ENCODE measurements around the gene OR2T1. TPM values are rescaled to one million over a fixed set of nuclear protein-coding genes. Genes with fewer than 3 reads are reported as not detected.

OR2T1 gene
- total RNA-seq, 1 donor from 2014 or later, result not detected

GRCh38 chr1:248406721-248407692, 4.2 kb downstream of the OR2T1 start:
- no peaks in the 10 kb centered on the region for H3K27me3 ChIP-seq (ENCODE audit: insufficient read depth, low read length)
- no peak overlapping the region for H3K9ac ChIP-seq (ENCODE audit: low read length)
- no peaks in the 10 kb centered on the region for H3K4me1 ChIP-seq (ENCODE audit: insufficient read depth, low read length)
- H3K27me3 Mint-ChIP-seq (ENCODE audit: low read depth, unreplicated experiment), result no peaks in the 10 kb centered on the region
- no peak overlapping the region for H3K27ac Mint-ChIP-seq (ENCODE audit: unreplicated experiment)
- DNase-seq (ENCODE audit: low read depth) (no peak), FAIRE-seq (no peak)
- no peaks in the 10 kb centered on the region for H3K79me2 ChIP-seq (ENCODE audit: insufficient read depth, low read length)
- TF ChIP-seq EZH2 (IDR thresholded peaks at IDR 0.05; ENCODE audit: insufficient read depth, low read length) (no peak), CTCF (IDR thresholded peaks at IDR 0.05; ENCODE audit: insufficient read depth, low read depth, low read length) (no peak)
- peaks cover 7% of the 10 kb centered on the region for H3K9me3 ChIP-seq (ENCODE audit: insufficient read depth, low read depth, low read length)
- no peak overlapping the region for H3K4me3 ChIP-seq (ENCODE audit: insufficient read depth, low read depth, low read length)
- H2AFZ ChIP-seq (ENCODE audit: low read depth, low read length), result no peak overlapping the region
- H3K36me3 Mint-ChIP-seq (ENCODE audit: low read depth, unreplicated experiment), result no peaks in the 10 kb centered on the region
- H3K4me1 Mint-ChIP-seq (ENCODE audit: low read depth, unreplicated experiment), result no peaks in the 10 kb centered on the region
- no peaks in the 10 kb centered on the region for H3K36me3 ChIP-seq (ENCODE audit: insufficient read depth, low read length)
- no peak overlapping the region for H3K4me2 ChIP-seq (ENCODE audit: low read length)
- no peaks in the 10 kb centered on the region for H4K20me1 ChIP-seq (ENCODE audit: insufficient read depth, low read length)
- no peak overlapping the region for H3K4me3 Mint-ChIP-seq (ENCODE audit: unreplicated experiment)
- no peak overlapping the region for H3K27ac ChIP-seq (ENCODE audit: low read depth, low read length)
- H3K9me3 Mint-ChIP-seq (ENCODE audit: unreplicated experiment), result peaks cover 12% of the 10 kb centered on the region

- peaks cover 3% of the 10 kb centered on the region for H3K9me3 Mint-ChIP-seq (ENCODE audit: unreplicated experiment)
- no peaks in the 10 kb centered on the region for H3K4me1 Mint-ChIP-seq (ENCODE audit: low read depth, unreplicated experiment)
- FAIRE-seq (no peak), DNase-seq (ENCODE audit: low read depth) (no peak)
- no peaks in the 10 kb centered on the region for H3K36me3 Mint-ChIP-seq (ENCODE audit: low read depth, unreplicated experiment)
- TF ChIP-seq EZH2 (IDR thresholded peaks at IDR 0.05; ENCODE audit: insufficient read depth, low read length), result no peak
- no peak for TF ChIP-seq CTCF (IDR thresholded peaks at IDR 0.05; ENCODE audit: insufficient read depth, low read depth, low read length)
- H2AFZ ChIP-seq (ENCODE audit: low read depth, low read length), result no peak overlapping the region
- no peaks in the 10 kb centered on the region for H4K20me1 ChIP-seq (ENCODE audit: insufficient read depth, low read length)
- H3K27ac ChIP-seq (ENCODE audit: low read depth, low read length), result no peak overlapping the region
- no peak overlapping the region for H3K27ac Mint-ChIP-seq (ENCODE audit: unreplicated experiment)
- no peak overlapping the region for H3K9ac ChIP-seq (ENCODE audit: low read length)
- H3K27me3 ChIP-seq (ENCODE audit: insufficient read depth, low read length), result no peaks in the 10 kb centered on the region
- no peaks in the 10 kb centered on the region for H3K79me2 ChIP-seq (ENCODE audit: insufficient read depth, low read length)
- no peaks in the 10 kb centered on the region for H3K4me1 ChIP-seq (ENCODE audit: insufficient read depth, low read length)
- H3K27me3 Mint-ChIP-seq (ENCODE audit: low read depth, unreplicated experiment), result no peaks in the 10 kb centered on the region
- no peak overlapping the region for H3K4me3 ChIP-seq (ENCODE audit: insufficient read depth, low read depth, low read length)
- H3K36me3 ChIP-seq (ENCODE audit: insufficient read depth, low read length), result no peaks in the 10 kb centered on the region
- peaks cover 6% of the 10 kb centered on the region for H3K9me3 ChIP-seq (ENCODE audit: insufficient read depth, low read depth, low read length)
- H3K4me2 ChIP-seq (ENCODE audit: low read length), result no peak overlapping the region
- no peak overlapping the region for H3K4me3 Mint-ChIP-seq (ENCODE audit: unreplicated experiment)
These were observed 13.4 kb downstream of the OR2T1 start for GRCh38 chr1:248416226-248416625.

GRCh38 chr1:248417854-248418253, 15.0 kb downstream of the OR2T1 start:
- Histone ChIP-seq H3K9ac (ENCODE audit: low read length) (no peak overlapping the region), H2AFZ (ENCODE audit: low read depth, low read length) (no peak overlapping the region), H3K4me2 (ENCODE audit: low read length) (no peak overlapping the region), H3K27ac (ENCODE audit: low read depth, low read length) (no peak overlapping the region), H3K4me3 (ENCODE audit: insufficient read depth, low read depth, low read length) (no peak overlapping the region), H3K79me2 (ENCODE audit: insufficient read depth, low read length) (no peaks in the 10 kb centered on the region), H4K20me1 (ENCODE audit: insufficient read depth, low read length) (no peaks in the 10 kb centered on the region), H3K9me3 (ENCODE audit: insufficient read depth, low read depth, low read length) (peaks cover 7% of the 10 kb centered on the region), H3K36me3 (ENCODE audit: insufficient read depth, low read length) (no peaks in the 10 kb centered on the region), H3K4me1 (ENCODE audit: insufficient read depth, low read length) (no peaks in the 10 kb centered on the region), H3K27me3 (ENCODE audit: insufficient read depth, low read length) (no peaks in the 10 kb centered on the region)
- DNase-seq (ENCODE audit: low read depth), result no peak
- Mint-ChIP-seq H3K36me3 (ENCODE audit: low read depth, unreplicated experiment) (no peaks in the 10 kb centered on the region), H3K4me3 (ENCODE audit: unreplicated experiment) (no peak overlapping the region), H3K27ac (ENCODE audit: unreplicated experiment) (no peak overlapping the region), H3K9me3 (ENCODE audit: unreplicated experiment) (peaks cover 3% of the 10 kb centered on the region), H3K4me1 (ENCODE audit: low read depth, unreplicated experiment) (no peaks in the 10 kb centered on the region), H3K27me3 (ENCODE audit: low read depth, unreplicated experiment) (no peaks in the 10 kb centered on the region)
- TF ChIP-seq EZH2 (IDR thresholded peaks at IDR 0.05; ENCODE audit: insufficient read depth, low read length) (no peak), CTCF (IDR thresholded peaks at IDR 0.05; ENCODE audit: insufficient read depth, low read depth, low read length) (no peak)
- FAIRE-seq, result no peak

Measured in astrocyte (in vitro differentiated cells and primary cell).